K562 (cell line): ENCODE results near the gene BRME1. TPM values are rescaled to one million over a fixed set of nuclear protein-coding genes. Genes with fewer than 3 reads are reported as not detected.
A peak's percentile ranks its signal among the peaks of the same experiment; 100 is the strongest.

Experiments used
- ASH1L ChIP-seq: fragments of 450-650 bp; IDR thresholded peaks from 2 replicates; pipeline ENCODE4 v1.6.1; 2018; ENCODE audit warnings: borderline replicate concordance, mild to moderate bottlenecking, low read depth; ENCODE audit not compliant: partially characterized antibody
- BHLHE40 ChIP-seq: IDR thresholded peaks from 2 replicates; pipeline ENCODE4 v1.6.1; 2011; ENCODE audit warnings: low read length, improper control_type of control experiment
- CHD1 ChIP-seq: fragments of 200-600 bp; sonication (generic); IDR thresholded peaks from one replicate; pipeline ENCODE4 v1.6.1; 2012; ENCODE audit warnings: mild to moderate bottlenecking, moderate library complexity, low read length, inconsistent platforms
- ELF1 ChIP-seq: fragments of 200-800 bp; sonication (Bioruptor generic); IDR thresholded peaks from 2 replicates; pipeline ENCODE4 v1.6.1; 2016; ENCODE audit warnings: missing genetic modification characterization, missing compliant biosample characterization
- ELF2 ChIP-seq: fragments of 250-450 bp; sonication (Bioruptor Pico); IDR thresholded peaks from 2 replicates; pipeline ENCODE4 v1.5.0; 2021; ENCODE audit warnings: mild to moderate bottlenecking
- HMG20A ChIP-seq: fragments of 450-650 bp; formaldehyde crosslinking; conservative IDR thresholded peaks from 2 replicates; pipeline ENCODE4 v1.4.0; 2020; ENCODE audit warnings: mild to moderate bottlenecking, mixed read lengths
- PHF20 ChIP-seq: fragments of 450-650 bp; IDR thresholded peaks from 2 replicates; pipeline ENCODE4 v1.6.1; 2018; ENCODE audit not compliant: partially characterized antibody
- POLR2B ChIP-seq: fragments of 450-650 bp; IDR thresholded peaks from 2 replicates; pipeline ENCODE4 v1.6.1; 2018; ENCODE audit warnings: low read depth; ENCODE audit not compliant: partially characterized antibody
- SMAD4 ChIP-seq: fragments of 250-450 bp; sonication (Bioruptor Pico); conservative IDR thresholded peaks from 2 replicates; pipeline ENCODE4 v1.8.0; 2021; ENCODE audit warnings: inconsistent platforms, mild to moderate bottlenecking, moderate library complexity
- SMARCA5 ChIP-seq: fragments of 450-650 bp; IDR thresholded peaks from 2 replicates; pipeline ENCODE4 v1.6.1; 2016
- SREBF1 ChIP-seq: fragments of 150-350 bp; IDR thresholded peaks from 2 replicates; pipeline ENCODE4 v1.6.1; 2014; ENCODE audit warnings: antibody characterized with exemption, low read depth, low read length, borderline replicate concordance
- ZC3H4 ChIP-seq: sonication (generic); formaldehyde crosslinking; IDR thresholded peaks from 2 replicates; pipeline ENCODE4 v1.9.0; 2021; ENCODE audit warnings: missing genetic modification reagents, borderline replicate concordance
- ZNF324 ChIP-seq: fragments of 250-450 bp; sonication (Bioruptor Pico); IDR thresholded peaks from 2 replicates; pipeline ENCODE4 v1.4.0; 2020; ENCODE audit warnings: mild to moderate bottlenecking
- polyA plus RNA-seq, 8 experiments: library from polyadenylated mRNA; depleted of rRNA in 4 of 8; stranded (reverse) in 5 of 8; unstranded in 3 of 8; fragments of >200 nt; fragmentation: Nextera tagmentation in 2 of 8; fragmentation: Illumina TruSeq in 1 of 8; extraction: Ambion mirVana in 2 of 8; extraction: Trizol in 1 of 8; gene quantifications; 2 replicates each; pipeline versions ENCODE4 v1.2.1 to v1.2.3, GENCODE V29; 2011 to 2014; ENCODE audit warnings: inconsistent platforms in 1 of 8, missing spikeins in 1 of 8
- total RNA-seq, 7 experiments: library from RNA; depleted of rRNA in 6 of 7; stranded (reverse); fragments of >200 nt in 6 of 7; fragmentation: Illumina TruSeq in 2 of 7; extraction: Trizol in 2 of 7; gene quantifications; 2 replicates each; pipeline versions ENCODE4 v1.2.1 to v1.2.3, GENCODE V29; 2011 to 2021; ENCODE audit warnings: low replicate concordance in 1 of 7
- TF ChIP-seq, protein P1 (sequence below): fragments of 450-650 bp; IDR thresholded peaks from 2 replicates; pipeline ENCODE4 v1.6.1; 2016; ENCODE audit warnings: mild to moderate bottlenecking, moderate library complexity

BRME1 gene
- total and polyA plus RNA-seq, 9 of the 15 experiments (the other 6 are each of a cell fraction or from before 2014, with no cell fraction given) = 0.75 to 6.1 (median 3.6) TPM

DNA sequence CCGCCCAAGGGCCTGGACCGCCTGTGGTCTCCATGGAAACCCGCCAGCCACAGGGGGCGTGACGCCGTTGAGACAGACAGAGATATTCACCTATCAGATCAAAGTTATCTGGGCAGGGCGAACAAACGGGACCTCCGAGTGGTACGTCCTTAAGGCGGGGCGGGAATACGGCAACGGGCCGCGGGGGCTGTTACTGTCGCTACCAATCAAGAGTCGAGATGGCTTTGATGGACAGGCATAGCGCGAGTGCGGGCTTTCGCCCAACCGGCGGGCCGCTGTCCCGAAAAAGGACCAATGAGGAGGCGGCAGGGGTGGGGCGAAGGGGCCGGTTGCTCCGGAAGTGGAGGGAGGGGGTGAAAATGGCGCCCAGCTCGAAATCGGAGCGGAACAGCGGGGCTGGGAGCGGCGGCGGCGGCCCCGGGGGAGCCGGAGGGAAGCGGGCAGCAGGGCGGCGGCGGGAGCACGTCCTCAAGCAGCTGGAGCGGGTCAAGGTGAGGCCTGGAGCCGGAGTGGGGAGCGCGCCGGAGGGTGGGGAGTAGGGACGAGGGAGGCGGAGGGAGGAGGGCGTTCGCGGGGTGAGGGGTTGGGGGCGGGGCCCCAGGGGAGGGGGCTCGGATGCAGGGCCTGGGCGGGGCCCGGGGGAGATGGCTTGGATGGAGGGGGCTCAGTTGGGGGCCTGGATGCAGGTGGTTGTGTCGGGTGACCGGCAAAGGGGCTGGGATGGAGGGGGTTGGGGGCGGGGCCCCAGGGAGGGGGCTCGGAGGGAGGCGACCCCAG lies 46.4 kb upstream of the BRME1 start, which contains the start of gene DCAF15 (continued):
- 0 out of 2 replicates have a peak, but pooled peaks have one; percentile 43 for TF ChIP-seq BHLHE40
- peak; percentile 83 for TF ChIP-seq PHF20
- peak; percentile 57; the same call in 1 of the 2 replicates for TF ChIP-seq ELF2 (CRISPR knock-in tag)
- no peak for TF ChIP-seq CHD1
- TF ChIP-seq ZNF324 (CRISPR knock-in tag) = no peak
- TF ChIP-seq HMG20A = no peak
- TF ChIP-seq ASH1L = peak; percentile 97
- peak; percentile 76 for TF ChIP-seq ELF1
- no peak for TF ChIP-seq SMARCA5
- TF ChIP-seq SREBF1 = no peak
- TF ChIP-seq, protein P1, sequence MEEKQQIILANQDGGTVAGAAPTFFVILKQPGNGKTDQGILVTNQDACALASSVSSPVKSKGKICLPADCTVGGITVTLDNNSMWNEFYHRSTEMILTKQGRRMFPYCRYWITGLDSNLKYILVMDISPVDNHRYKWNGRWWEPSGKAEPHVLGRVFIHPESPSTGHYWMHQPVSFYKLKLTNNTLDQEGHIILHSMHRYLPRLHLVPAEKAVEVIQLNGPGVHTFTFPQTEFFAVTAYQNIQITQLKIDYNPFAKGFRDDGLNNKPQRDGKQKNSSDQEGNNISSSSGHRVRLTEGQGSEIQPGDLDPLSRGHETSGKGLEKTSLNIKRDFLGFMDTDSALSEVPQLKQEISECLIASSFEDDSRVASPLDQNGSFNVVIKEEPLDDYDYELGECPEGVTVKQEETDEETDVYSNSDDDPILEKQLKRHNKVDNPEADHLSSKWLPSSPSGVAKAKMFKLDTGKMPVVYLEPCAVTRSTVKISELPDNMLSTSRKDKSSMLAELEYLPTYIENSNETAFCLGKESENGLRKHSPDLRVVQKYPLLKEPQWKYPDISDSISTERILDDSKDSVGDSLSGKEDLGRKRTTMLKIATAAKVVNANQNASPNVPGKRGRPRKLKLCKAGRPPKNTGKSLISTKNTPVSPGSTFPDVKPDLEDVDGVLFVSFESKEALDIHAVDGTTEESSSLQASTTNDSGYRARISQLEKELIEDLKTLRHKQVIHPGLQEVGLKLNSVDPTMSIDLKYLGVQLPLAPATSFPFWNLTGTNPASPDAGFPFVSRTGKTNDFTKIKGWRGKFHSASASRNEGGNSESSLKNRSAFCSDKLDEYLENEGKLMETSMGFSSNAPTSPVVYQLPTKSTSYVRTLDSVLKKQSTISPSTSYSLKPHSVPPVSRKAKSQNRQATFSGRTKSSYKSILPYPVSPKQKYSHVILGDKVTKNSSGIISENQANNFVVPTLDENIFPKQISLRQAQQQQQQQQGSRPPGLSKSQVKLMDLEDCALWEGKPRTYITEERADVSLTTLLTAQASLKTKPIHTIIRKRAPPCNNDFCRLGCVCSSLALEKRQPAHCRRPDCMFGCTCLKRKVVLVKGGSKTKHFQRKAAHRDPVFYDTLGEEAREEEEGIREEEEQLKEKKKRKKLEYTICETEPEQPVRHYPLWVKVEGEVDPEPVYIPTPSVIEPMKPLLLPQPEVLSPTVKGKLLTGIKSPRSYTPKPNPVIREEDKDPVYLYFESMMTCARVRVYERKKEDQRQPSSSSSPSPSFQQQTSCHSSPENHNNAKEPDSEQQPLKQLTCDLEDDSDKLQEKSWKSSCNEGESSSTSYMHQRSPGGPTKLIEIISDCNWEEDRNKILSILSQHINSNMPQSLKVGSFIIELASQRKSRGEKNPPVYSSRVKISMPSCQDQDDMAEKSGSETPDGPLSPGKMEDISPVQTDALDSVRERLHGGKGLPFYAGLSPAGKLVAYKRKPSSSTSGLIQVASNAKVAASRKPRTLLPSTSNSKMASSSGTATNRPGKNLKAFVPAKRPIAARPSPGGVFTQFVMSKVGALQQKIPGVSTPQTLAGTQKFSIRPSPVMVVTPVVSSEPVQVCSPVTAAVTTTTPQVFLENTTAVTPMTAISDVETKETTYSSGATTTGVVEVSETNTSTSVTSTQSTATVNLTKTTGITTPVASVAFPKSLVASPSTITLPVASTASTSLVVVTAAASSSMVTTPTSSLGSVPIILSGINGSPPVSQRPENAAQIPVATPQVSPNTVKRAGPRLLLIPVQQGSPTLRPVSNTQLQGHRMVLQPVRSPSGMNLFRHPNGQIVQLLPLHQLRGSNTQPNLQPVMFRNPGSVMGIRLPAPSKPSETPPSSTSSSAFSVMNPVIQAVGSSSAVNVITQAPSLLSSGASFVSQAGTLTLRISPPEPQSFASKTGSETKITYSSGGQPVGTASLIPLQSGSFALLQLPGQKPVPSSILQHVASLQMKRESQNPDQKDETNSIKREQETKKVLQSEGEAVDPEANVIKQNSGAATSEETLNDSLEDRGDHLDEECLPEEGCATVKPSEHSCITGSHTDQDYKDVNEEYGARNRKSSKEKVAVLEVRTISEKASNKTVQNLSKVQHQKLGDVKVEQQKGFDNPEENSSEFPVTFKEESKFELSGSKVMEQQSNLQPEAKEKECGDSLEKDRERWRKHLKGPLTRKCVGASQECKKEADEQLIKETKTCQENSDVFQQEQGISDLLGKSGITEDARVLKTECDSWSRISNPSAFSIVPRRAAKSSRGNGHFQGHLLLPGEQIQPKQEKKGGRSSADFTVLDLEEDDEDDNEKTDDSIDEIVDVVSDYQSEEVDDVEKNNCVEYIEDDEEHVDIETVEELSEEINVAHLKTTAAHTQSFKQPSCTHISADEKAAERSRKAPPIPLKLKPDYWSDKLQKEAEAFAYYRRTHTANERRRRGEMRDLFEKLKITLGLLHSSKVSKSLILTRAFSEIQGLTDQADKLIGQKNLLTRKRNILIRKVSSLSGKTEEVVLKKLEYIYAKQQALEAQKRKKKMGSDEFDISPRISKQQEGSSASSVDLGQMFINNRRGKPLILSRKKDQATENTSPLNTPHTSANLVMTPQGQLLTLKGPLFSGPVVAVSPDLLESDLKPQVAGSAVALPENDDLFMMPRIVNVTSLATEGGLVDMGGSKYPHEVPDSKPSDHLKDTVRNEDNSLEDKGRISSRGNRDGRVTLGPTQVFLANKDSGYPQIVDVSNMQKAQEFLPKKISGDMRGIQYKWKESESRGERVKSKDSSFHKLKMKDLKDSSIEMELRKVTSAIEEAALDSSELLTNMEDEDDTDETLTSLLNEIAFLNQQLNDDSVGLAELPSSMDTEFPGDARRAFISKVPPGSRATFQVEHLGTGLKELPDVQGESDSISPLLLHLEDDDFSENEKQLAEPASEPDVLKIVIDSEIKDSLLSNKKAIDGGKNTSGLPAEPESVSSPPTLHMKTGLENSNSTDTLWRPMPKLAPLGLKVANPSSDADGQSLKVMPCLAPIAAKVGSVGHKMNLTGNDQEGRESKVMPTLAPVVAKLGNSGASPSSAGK = no peak
- TF ChIP-seq SMAD4 (CRISPR knock-in tag) = no peak
- no peak for TF ChIP-seq ZC3H4 (CRISPR knock-in tag)
- TF ChIP-seq POLR2B = peak; percentile 84
